Activated CD8-positive, alpha-beta memory T cell treated with anti-CD3 and anti-CD28 coated beads, Interleukin-2, amount 50 U/mL, for 24 hours (primary cell): Measurements from ENCODE around the gene LAMA5.

Experiments
- DNase-seq: peaks from one replicate; pipeline ENCODE4 v3.0.0-alpha.2; 2020; ENCODE audit errors: extremely low read depth

LAMA5 gene

GRCh38 chr20:62349556-62350097 is 17.5 kb downstream of the LAMA5 start:
- no peak for DNase-seq

GRCh38 chr20:62348604-62349003 is 18.5 kb downstream of the LAMA5 start:
- DNase-seq = no peak

- DNase-seq = no peak
These were observed 19.7 kb downstream of the LAMA5 start for GRCh38 chr20:62347445-62347844.

GRCh38 chr20:62347151-62347404 is 20.0 kb downstream of the LAMA5 start:
- no peak for DNase-seq

- DNase-seq = no peak
These were observed 20.5 kb downstream of the LAMA5 start for GRCh38 chr20:62346398-62347150.

GRCh38 chr20:62345681-62346370 is 21.3 kb downstream of the LAMA5 start:
- no peak for DNase-seq

- DNase-seq = no peak
These were observed 22.3 kb downstream of the LAMA5 start for GRCh38 chr20:62344782-62345181.

GRCh38 chr20:62344092-62344491 is 23.0 kb downstream of the LAMA5 start:
- DNase-seq = no peak

- DNase-seq = no peak
These were observed 24.2 kb downstream of the LAMA5 start for GRCh38 chr20:62342910-62343309.

GRCh38 chr20:62339647-62340062 is 27.5 kb downstream of the LAMA5 start:
- no peak for DNase-seq

- no peak for DNase-seq
These were observed 28.9 kb downstream of the LAMA5 start for GRCh38 chr20:62338294-62338620.

- DNase-seq = no peak
These were observed 29.4 kb downstream of the LAMA5 start for GRCh38 chr20:62337558-62338293.

- no peak for DNase-seq
These were observed 30.1 kb downstream of the LAMA5 start for GRCh38 chr20:62336775-62337557.

GRCh38 chr20:62336329-62336728 is 30.8 kb downstream of the LAMA5 start:
- DNase-seq = no peak

- no peak for DNase-seq
These were observed 31.6 kb downstream of the LAMA5 start for GRCh38 chr20:62335532-62335931.

GRCh38 chr20:62334881-62335280 is 32.2 kb downstream of the LAMA5 start:
- no peak for DNase-seq

GRCh38 chr20:62333820-62334595 is 33.1 kb downstream of the LAMA5 start:
- no peak for DNase-seq

- DNase-seq = no peak
These were observed 33.9 kb downstream of the LAMA5 start for GRCh38 chr20:62332989-62333819.

- DNase-seq = no peak
These were observed 34.7 kb downstream of the LAMA5 start for GRCh38 chr20:62332421-62332820.

- DNase-seq = no peak
These were observed 35.8 kb downstream of the LAMA5 start for GRCh38 chr20:62331347-62331746.
